Left ventricle myocardium inferior (tissue), 1 donor: Measurements from ENCODE around the gene STAT5B. TPM values are rescaled to one million over a fixed set of nuclear protein-coding genes. Genes with fewer than 3 reads are reported as not detected.

ENCODE experiments used
- DNase-seq: peaks from one replicate; pipeline ENCODE4 v3.0.0-alpha.2; 2020
- H3K27ac ChIP-seq: fragments of 200-600 bp; replicated peaks from 2 replicates; pipeline ENCODE4 v1.8.0; 2021
- H3K27me3 ChIP-seq: fragments of 200-600 bp; 2 replicates; pipeline ENCODE4 v1.8.0; 2021; ENCODE audit warnings: low read depth
- H3K36me3 ChIP-seq: fragments of 200-600 bp; 2 replicates; pipeline ENCODE4 v1.8.0; 2021
- H3K4me1 ChIP-seq: fragments of 200-600 bp; 2 replicates; pipeline ENCODE4 v1.8.0; 2021
- H3K4me3 ChIP-seq: fragments of 200-600 bp; 2 replicates; pipeline ENCODE4 v1.8.0; 2021; ENCODE audit warnings: mild to moderate bottlenecking, moderate library complexity
- H3K9me3 ChIP-seq: fragments of 200-600 bp; replicated peaks from 2 replicates; pipeline ENCODE4 v1.8.0; 2021
- intact Hi-C: fragments of 100-400 bp; cut with micrococcal nuclease; formaldehyde crosslinking; loops from one replicate; pipeline ENCODE4 v1.11.0; 2022
- total RNA-seq: library from RNA; stranded (reverse); fragmentation: NEBNext Ultra II Directional; extraction: Animal tissue kit (Norgen Biotek cat#: 25700); gene quantifications from one replicate; pipeline ENCODE4 v1.2.1, GENCODE V29; 2021
- TF ChIP-seq, protein P1 (sequence below): fragments of 200-600 bp; IDR thresholded peaks from 2 replicates; pipeline ENCODE4 v1.8.0; 2021; ENCODE audit warnings: antibody characterized with exemption, mild to moderate bottlenecking, borderline replicate concordance
- donor health status: DM: no; HTN: yes; CAD: no; lungs with severe emphysema.

Gene STAT5B
- total RNA-seq, 1 donor from 2014 or later = 30.7 TPM

DNA sequence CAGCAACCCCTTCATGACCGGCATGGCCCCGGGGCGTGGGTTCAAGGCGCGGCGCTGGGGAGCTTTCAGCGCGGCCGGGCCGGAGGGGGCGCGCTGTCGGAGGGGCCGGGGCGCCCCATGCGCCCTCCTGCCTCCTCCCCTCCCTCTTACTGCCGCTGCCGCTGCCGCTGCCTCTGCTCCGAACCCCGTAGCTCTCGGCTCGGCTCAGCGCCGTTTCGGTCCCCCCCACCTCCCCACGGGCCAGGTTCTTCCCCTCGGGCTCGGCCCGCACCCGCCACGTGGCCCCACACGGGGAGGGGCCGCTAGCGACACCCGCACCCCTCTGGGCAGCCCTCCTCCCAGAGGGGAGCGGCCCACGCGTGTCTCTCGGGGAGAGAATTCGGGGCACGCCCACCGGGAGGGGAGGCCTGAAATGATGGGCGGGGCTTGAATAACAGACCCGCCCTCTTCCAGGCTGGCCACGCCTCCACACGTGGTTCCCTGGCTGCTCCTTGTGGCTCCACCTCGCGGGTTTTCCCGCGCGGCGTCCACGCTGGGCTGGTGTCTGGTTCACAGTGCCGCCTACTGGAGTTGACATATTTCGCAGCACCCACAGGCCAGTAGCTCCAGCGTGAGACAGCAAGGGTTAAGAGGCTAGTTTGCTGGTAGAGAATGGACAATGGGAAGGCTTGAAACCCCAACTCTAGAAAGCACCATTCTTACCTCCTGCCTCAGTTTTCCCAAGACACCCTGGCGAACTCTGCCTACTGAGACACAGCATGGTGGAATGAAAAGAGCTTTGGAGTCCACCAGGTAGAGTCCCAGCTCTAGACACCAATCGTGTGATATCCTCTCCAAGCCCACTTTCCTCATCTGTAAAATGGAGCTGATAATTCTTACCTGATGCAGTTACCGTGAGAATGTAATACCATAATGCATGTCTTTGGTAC lies 95.0 kb downstream of the STAT5B start, which contains the start of gene KCNH4:
TSS of gene KCNH4 (minus strand) at position 221 of the 929 bp plus-strand sequence. CDS start at position 24, 197 bp downstream.
- H3K27me3 ChIP-seq = peaks cover 34% of the 10 kb centered on the region
- intact Hi-C loops = no loop called here

DNA sequence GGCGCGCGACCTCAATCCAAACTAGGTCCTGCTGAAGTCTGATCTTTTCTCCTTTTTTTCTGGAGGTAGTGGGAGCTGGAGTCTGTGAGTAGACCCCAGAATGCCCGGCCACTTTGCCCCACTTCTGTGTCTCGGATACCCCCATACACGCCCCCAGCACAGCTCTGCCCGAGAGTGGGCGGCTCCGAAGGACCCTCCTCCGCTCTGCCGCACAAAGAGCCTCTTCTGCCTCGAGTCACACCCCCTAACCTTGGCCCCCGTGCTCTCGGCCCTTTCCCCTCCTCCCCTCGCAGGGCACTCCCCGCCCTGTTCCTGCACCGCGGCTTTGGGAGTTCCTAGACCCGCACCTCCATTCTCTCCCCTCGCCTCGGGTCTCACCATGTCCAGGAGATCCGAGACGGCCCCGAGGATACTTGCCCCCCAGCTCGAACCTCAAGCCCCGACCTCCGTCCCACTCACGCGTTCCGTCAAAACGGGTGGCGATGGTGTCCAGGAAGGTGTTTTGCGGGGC lies 95.7 kb downstream of the STAT5B start:
- intact Hi-C loops = no loop called here
- TF ChIP-seq, protein P1, sequence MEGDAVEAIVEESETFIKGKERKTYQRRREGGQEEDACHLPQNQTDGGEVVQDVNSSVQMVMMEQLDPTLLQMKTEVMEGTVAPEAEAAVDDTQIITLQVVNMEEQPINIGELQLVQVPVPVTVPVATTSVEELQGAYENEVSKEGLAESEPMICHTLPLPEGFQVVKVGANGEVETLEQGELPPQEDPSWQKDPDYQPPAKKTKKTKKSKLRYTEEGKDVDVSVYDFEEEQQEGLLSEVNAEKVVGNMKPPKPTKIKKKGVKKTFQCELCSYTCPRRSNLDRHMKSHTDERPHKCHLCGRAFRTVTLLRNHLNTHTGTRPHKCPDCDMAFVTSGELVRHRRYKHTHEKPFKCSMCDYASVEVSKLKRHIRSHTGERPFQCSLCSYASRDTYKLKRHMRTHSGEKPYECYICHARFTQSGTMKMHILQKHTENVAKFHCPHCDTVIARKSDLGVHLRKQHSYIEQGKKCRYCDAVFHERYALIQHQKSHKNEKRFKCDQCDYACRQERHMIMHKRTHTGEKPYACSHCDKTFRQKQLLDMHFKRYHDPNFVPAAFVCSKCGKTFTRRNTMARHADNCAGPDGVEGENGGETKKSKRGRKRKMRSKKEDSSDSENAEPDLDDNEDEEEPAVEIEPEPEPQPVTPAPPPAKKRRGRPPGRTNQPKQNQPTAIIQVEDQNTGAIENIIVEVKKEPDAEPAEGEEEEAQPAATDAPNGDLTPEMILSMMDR = no peak
- Histone ChIP-seq H3K9me3 (no peaks in the 10 kb centered on the region), H3K36me3 (no peaks in the 10 kb centered on the region), H3K27ac (peak overlapping the region; percentile 8), H3K4me1 (peaks cover 43% of the 10 kb centered on the region), H3K27me3 (peaks cover 34% of the 10 kb centered on the region), H3K4me3 (peak overlapping the region; percentile 66)
- no peak for DNase-seq

More for the DNA sequence above, 95.0 kb downstream of the STAT5B start, which contains the start of gene KCNH4:
- TF ChIP-seq, protein P1 = peak; percentile 65
- Histone ChIP-seq H3K36me3 (no peaks in the 10 kb centered on the region), H3K9me3 (no peaks in the 10 kb centered on the region), H3K27ac (peak within 1 kb of the TSS; percentile 8), H3K4me3 (peak within 1 kb of the TSS; percentile 66), H3K4me1 (peaks cover 43% of the 10 kb centered on the region)
- DNase-seq = peak; percentile 82

DNA sequence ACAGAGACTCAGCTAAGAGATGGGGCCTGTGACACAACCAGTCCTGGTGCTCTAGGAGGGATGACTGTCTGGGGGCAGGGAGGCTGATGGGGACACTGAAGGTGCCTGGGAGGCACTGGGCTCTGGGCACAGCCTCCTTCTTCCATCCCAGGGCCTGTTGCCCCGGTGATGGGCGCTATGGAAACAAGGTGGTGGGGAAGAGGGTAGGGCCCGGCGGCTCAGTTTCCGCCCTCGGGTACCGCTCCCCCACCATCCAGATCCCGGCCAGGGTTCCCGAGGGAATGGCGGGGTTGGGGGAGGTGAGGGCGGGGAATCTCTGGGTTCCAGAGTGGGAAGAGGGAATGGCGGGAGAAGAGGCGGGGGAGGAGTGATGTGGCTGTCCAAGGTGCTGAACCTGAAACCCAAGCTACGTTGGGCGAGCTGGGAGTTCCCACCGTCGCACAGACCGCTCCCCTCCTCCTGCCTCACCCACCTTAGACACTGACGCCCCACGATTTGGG lies 96.2 kb downstream of the STAT5B start:
- H3K36me3 ChIP-seq = no peaks in the 10 kb centered on the region
- H3K4me1 ChIP-seq = peaks cover 43% of the 10 kb centered on the region
- DNase-seq = peak; percentile 25
- peak overlapping the region; percentile 66 for H3K4me3 ChIP-seq
- H3K9me3 ChIP-seq = no peaks in the 10 kb centered on the region
- intact Hi-C loops = no loop called here
- peaks cover 34% of the 10 kb centered on the region for H3K27me3 ChIP-seq
- TF ChIP-seq, protein P1 = no peak
- no peak overlapping the region for H3K27ac ChIP-seq

DNA sequence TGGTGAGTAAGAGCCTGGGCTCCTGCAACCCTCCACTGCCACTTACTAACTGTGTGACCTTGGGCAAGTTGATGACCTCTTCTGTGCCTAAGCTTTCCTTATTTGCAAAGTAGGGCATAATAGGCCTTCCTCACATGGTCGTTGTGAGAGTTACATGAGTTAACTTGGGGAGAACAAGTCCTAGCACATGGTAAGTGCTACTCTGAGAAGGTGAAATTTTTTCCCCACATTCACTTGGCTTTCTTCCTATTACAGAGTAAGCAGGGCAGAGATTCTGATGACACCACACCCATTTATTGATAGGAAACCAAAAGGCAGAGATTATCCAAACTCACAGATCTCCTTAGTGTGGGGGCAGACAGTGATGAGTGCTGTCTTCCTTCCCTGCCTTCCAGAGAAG lies 96.9 kb downstream of the STAT5B start:
- Histone ChIP-seq H3K4me1 (peaks cover 37% of the 10 kb centered on the region), H3K36me3 (no peaks in the 10 kb centered on the region), H3K27me3 (peaks cover 34% of the 10 kb centered on the region), H3K27ac (no peak overlapping the region), H3K9me3 (no peaks in the 10 kb centered on the region), H3K4me3 (no peak overlapping the region)
- intact Hi-C loops = no loop called here
- TF ChIP-seq, protein P1 = no peak
- DNase-seq = no peak

DNA sequence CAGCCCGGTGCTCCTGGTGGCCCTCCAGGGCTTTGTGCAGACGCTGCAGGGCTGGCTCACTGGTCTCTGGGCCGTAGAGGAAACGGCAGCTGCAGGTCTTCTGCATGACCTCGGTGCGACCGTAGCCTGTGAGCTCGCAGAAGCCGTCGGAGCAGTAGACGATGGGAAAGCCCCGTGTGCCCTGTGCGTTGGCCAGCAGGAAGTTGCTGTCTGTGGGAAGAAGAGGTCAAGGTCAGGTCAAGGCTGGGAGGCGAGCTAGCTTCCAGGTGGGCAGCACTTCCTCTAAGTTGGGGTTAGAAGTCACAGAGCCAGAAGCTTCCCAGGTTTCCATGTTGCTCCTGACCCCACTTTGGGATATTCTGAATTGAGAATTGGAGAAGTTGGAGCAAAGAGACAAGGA lies 97.4 kb downstream of the STAT5B start:
- Histone ChIP-seq H3K36me3 (no peaks in the 10 kb centered on the region), H3K4me3 (no peak overlapping the region), H3K27ac (no peak overlapping the region), H3K4me1 (peaks cover 35% of the 10 kb centered on the region), H3K27me3 (peaks cover 34% of the 10 kb centered on the region), H3K9me3 (no peaks in the 10 kb centered on the region)
- TF ChIP-seq, protein P1 = no peak
- intact Hi-C loops = no loop called here
- no peak for DNase-seq
